ENCODE results near the gene SART1.

DNA sequence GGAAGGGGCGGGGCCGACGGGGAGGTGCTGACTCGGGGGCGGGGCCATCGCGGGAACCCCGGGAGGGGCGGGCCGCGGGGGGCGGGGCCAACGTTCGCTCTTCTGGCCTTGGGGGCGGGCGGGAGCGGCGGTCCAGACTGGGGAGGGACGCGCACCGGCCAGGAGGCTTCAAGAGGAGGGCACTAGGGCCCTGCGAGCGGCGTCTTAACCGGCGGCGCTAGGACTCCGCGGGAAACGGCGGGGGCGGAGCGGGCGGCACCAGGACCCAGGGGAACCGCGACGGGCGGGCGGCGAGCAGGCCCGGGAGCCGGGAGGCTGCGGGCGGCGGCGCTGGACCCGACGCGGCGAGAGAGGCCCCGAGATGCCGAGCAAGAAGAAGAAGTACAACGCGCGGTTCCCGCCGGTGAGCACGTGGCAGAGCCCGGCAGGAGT, 42.4 kb upstream of the SART1 start, which contains the start of gene DRAP1:
- TF ChIP-seq POLR2A (IDR thresholded peaks at IDR 0.05; ENCODE audit: extremely low read depth, insufficient read length) (no peak), MYC (IDR thresholded peaks at IDR 0.05; ENCODE audit: low read depth, low read length) (peak; percentile 89)
- TF ChIP-seq, protein P1, sequence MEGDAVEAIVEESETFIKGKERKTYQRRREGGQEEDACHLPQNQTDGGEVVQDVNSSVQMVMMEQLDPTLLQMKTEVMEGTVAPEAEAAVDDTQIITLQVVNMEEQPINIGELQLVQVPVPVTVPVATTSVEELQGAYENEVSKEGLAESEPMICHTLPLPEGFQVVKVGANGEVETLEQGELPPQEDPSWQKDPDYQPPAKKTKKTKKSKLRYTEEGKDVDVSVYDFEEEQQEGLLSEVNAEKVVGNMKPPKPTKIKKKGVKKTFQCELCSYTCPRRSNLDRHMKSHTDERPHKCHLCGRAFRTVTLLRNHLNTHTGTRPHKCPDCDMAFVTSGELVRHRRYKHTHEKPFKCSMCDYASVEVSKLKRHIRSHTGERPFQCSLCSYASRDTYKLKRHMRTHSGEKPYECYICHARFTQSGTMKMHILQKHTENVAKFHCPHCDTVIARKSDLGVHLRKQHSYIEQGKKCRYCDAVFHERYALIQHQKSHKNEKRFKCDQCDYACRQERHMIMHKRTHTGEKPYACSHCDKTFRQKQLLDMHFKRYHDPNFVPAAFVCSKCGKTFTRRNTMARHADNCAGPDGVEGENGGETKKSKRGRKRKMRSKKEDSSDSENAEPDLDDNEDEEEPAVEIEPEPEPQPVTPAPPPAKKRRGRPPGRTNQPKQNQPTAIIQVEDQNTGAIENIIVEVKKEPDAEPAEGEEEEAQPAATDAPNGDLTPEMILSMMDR (IDR thresholded peaks at IDR 0.05; ENCODE audit: low read depth, low read length), result no peak

Measured in NB4 (cell line).